Breast epithelium (tissue), 4 donors: ENCODE measurements around the gene GRIN1. TPM values are rescaled to one million over a fixed set of nuclear protein-coding genes. Genes with fewer than 3 reads are reported as not detected.

Source experiments
- DNase-seq, 2 donors: peaks; one replicate each; pipeline ENCODE4 v3.0.0-alpha.2; 2019; ENCODE audit warnings: low spot score in 2 of 2
- H3K27ac ChIP-seq, 2 donors: fragments of 200-600 bp; sonication (generic) in 1 of 2; one replicate each; pipeline ENCODE4 v1.5.1; 2016 to 2019; ENCODE audit warnings: mild to moderate bottlenecking in 1 of 2
- H3K27me3 ChIP-seq, 2 donors: fragments of 200-600 bp; sonication (generic) in 1 of 2; one replicate each; pipeline versions ENCODE4 v1.5.1 to v1.6.0; 2017 to 2019; ENCODE audit warnings: control low read depth in 1 of 2, mild to moderate bottlenecking in 1 of 2
- H3K36me3 ChIP-seq: fragments of 200-600 bp; one replicate; pipeline ENCODE4 v1.5.1; 2019
- H3K4me1 ChIP-seq, 2 donors: fragments of 200-600 bp; sonication (generic); one replicate each; pipeline ENCODE4 v1.5.1; 2016 to 2019; ENCODE audit warnings: control low read depth in 1 of 2
- H3K4me3 ChIP-seq, 3 donors: fragments of 200-600 bp; sonication (generic); 1 replicate in 2 of 3; 2 replicates in 1 of 3; pipeline ENCODE4 v1.5.1; 2016 to 2019; ENCODE audit warnings: mild to moderate bottlenecking in 3 of 3, moderate library complexity in 2 of 3
- H3K9me3 ChIP-seq, 2 donors: fragments of 200-600 bp; sonication (generic) in 1 of 2; one replicate each; pipeline ENCODE4 v1.5.1; 2016 to 2019; ENCODE audit warnings: control low read depth in 1 of 2
- CTCF ChIP-seq, 3 donors: fragments of 450-650 bp; IDR thresholded peaks; one replicate each; pipeline ENCODE4 v1.5.1; 2016 to 2017; ENCODE audit warnings: antibody characterized with exemption in 3 of 3, mild to moderate bottlenecking in 3 of 3, moderate library complexity in 3 of 3
- POLR2A ChIP-seq: fragments of 450-650 bp; IDR thresholded peaks from one replicate; pipeline ENCODE4 v1.6.1; 2016; ENCODE audit warnings: antibody characterized with exemption, mild to moderate bottlenecking, moderate library complexity
- POLR2AphosphoS5 ChIP-seq, 3 donors: sonication (generic); formaldehyde crosslinking; IDR thresholded peaks; one replicate each; pipeline ENCODE4 v1.6.1; 2017; ENCODE audit warnings: antibody characterized with exemption in 3 of 3
- intact Hi-C: fragments of 100-400 bp; cut with DNase I; formaldehyde crosslinking; loops from one replicate; pipeline ENCODE4 v1.15.1; 2023; ENCODE audit warnings: low total_unique reads
- total RNA-seq, 3 donors: library from RNA; depleted of rRNA; stranded (reverse); fragments of >200 nt; gene quantifications; one replicate each; pipeline ENCODE4 v1.1.0, GENCODE V29; 2016

The GRIN1 gene
- total RNA-seq, 3 donors from 2014 or later, result 1.3 to 1.9 TPM; not detected in 1

DNA sequence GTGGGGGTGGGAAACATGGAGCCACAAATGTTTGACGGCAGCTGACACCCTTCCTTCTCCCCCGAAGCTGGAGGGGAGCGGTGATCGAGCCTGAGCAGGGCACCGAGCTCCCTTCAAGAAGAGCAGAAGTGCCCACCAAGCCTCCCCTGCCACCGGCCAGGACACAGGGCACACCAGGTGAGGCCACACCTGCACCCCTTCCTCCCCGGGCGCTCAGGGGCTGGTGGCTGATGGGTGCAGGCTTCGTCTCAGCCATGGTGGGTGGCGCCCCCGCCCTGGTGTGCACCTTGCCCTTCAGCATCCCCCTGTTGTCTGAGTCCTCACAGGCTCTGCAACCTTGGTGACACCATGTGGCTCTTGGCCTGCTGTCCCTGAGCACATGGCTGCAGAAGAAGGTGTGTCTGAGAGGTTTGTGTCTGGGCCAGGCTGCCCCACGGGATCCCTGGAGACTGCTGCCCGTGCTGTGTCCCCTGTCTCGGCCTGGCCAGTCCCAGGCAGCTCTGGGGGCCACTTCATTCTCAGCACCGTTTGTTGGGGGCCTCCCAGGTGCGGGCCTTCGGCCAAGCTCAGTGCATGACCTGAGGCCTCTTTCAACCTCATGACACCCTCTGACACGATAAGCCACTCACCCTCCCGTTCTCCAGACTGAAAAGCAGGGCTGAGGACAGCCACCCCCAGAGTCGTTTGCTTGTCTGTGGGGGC, 41.0 kb upstream of the GRIN1 start:
- H3K27ac ChIP-seq, result no peak overlapping the region
- H3K4me1 ChIP-seq, result no peaks in the 10 kb centered on the region
- intact Hi-C loops, result no loop called here
- H3K4me3 ChIP-seq, result no peak overlapping the region
- TF ChIP-seq POLR2A (no peak), POLR2AphosphoS5 (IDR thresholded peaks at IDR 0.05) (no peak), CTCF (IDR thresholded peaks at IDR 0.05) (no peak)
- no peaks in the 10 kb centered on the region for H3K27me3 ChIP-seq
- H3K36me3 ChIP-seq, result peaks cover 6% of the 10 kb centered on the region
- DNase-seq, result no peak
- no peaks in the 10 kb centered on the region for H3K9me3 ChIP-seq

- intact Hi-C loops, result no loop called here
- no peaks in the 10 kb centered on the region for H3K4me1 ChIP-seq
- no peak overlapping the region for H3K27ac ChIP-seq
- H3K9me3 ChIP-seq, result no peaks in the 10 kb centered on the region
- peaks cover 6% of the 10 kb centered on the region for H3K36me3 ChIP-seq
- H3K27me3 ChIP-seq, result no peaks in the 10 kb centered on the region
- no peak for TF ChIP-seq CTCF (IDR thresholded peaks at IDR 0.05)
- no peak for TF ChIP-seq POLR2A
- TF ChIP-seq POLR2AphosphoS5 (IDR thresholded peaks at IDR 0.05), result no peak
- DNase-seq, result no peak
- H3K4me3 ChIP-seq, result no peak overlapping the region
Observed at GRCh38 chr9:137099231-137099630, 39.7 kb upstream of the GRIN1 start.

GRCh38 chr9:137103206-137103999, 35.6 kb upstream of the GRIN1 start:
- H3K4me3 ChIP-seq, result no peak overlapping the region
- TF ChIP-seq POLR2AphosphoS5 (IDR thresholded peaks at IDR 0.05) (no peak), POLR2A (no peak), CTCF (IDR thresholded peaks at IDR 0.05) (no peak)
- H3K4me1 ChIP-seq, result no peaks in the 10 kb centered on the region
- no peaks in the 10 kb centered on the region for H3K27me3 ChIP-seq
- no peaks in the 10 kb centered on the region for H3K36me3 ChIP-seq
- H3K9me3 ChIP-seq, result no peaks in the 10 kb centered on the region
- no peak overlapping the region for H3K27ac ChIP-seq
- intact Hi-C loops, result no loop called here
- DNase-seq, result no peak

GRCh38 chr9:137105814-137106661, 32.9 kb upstream of the GRIN1 start:
- H3K36me3 ChIP-seq, result no peaks in the 10 kb centered on the region
- no peak overlapping the region for H3K4me3 ChIP-seq
- H3K27ac ChIP-seq, result no peak overlapping the region
- H3K27me3 ChIP-seq, result no peaks in the 10 kb centered on the region
- DNase-seq, result no peak
- H3K9me3 ChIP-seq, result no peaks in the 10 kb centered on the region
- no peak for TF ChIP-seq CTCF (IDR thresholded peaks at IDR 0.05)
- TF ChIP-seq POLR2A, result no peak
- no peak for TF ChIP-seq POLR2AphosphoS5 (IDR thresholded peaks at IDR 0.05)
- intact Hi-C loops, result no loop called here
- H3K4me1 ChIP-seq, result no peaks in the 10 kb centered on the region
